A673 (cell line): ENCODE results near the gene KLHL14. TPM values are rescaled to one million over a fixed set of nuclear protein-coding genes. Genes with fewer than 3 reads are reported as not detected.
A peak's percentile ranks its signal among the peaks of the same experiment; 100 is the strongest.

Experiments used
- Bru-seq: library from RNA; stranded (reverse); fragments of 400-500 nt; gene quantifications from one replicate; lab custom pipeline; 2021; lab: Mats Ljungman, UMichigan
- BruChase-seq, 2 experiments: library from RNA; stranded (reverse); fragments of 400-500 nt; gene quantifications; one replicate each; lab custom pipeline; 2021; lab: Mats Ljungman, UMichigan
- BruUV-seq: library from RNA; stranded (reverse); fragments of 400-500 nt; replicated peaks from 2 replicates; lab custom pipeline; 2021; lab: Mats Ljungman, UMichigan
- CTCF ChIA-PET: fragments of 300-600 bp; sonication (Branson Sonifier 250); formaldehyde crosslinking; loops from one replicate; lab custom pipeline; 2022; ENCODE audit warnings: antibody characterized with exemption; lab: Charles Lee
- POLR2A ChIA-PET: fragments of 300-600 bp; sonication (Branson Sonifier 250); formaldehyde crosslinking; loops from one replicate; lab custom pipeline; 2022; ENCODE audit warnings: antibody characterized with exemption; ENCODE audit not compliant: low non-redundant PET; lab: Charles Lee
- DNase-seq: peaks from one replicate; pipeline ENCODE4 v3.0.0-alpha.2; 2015; ENCODE audit warnings: low spot score
- H3K27ac ChIP-seq: fragments of 200-600 bp; sonication (generic); 2 replicates; pipeline ENCODE4 v1.5.1; 2016; ENCODE audit warnings: mixed run types, low read depth, mild to moderate bottlenecking, mixed read lengths, antibody characterized with exemption, low read length; ENCODE audit not compliant: poor library complexity, severe bottlenecking
- H3K27me3 ChIP-seq: fragments of 200-600 bp; sonication (generic); replicated peaks from 2 replicates; pipeline ENCODE4 v1.6.1; 2017; ENCODE audit warnings: mixed run types, low read depth, mild to moderate bottlenecking, mixed read lengths, antibody characterized with exemption, low read length; ENCODE audit not compliant: insufficient read depth, poor library complexity
- H3K36me3 ChIP-seq: fragments of 200-600 bp; sonication (generic); 2 replicates; pipeline ENCODE4 v1.6.1; 2016; ENCODE audit warnings: mixed run types, mild to moderate bottlenecking, mixed read lengths, antibody characterized with exemption, low read length; ENCODE audit not compliant: insufficient read depth, poor library complexity, severe bottlenecking
- H3K4me1 ChIP-seq: fragments of 200-600 bp; sonication (generic); 2 replicates; pipeline ENCODE4 v1.6.1; 2017; ENCODE audit warnings: mixed run types, mild to moderate bottlenecking, mixed read lengths, antibody characterized with exemption, low read length; ENCODE audit not compliant: insufficient read depth, poor library complexity, severe bottlenecking
- H3K4me3 ChIP-seq: fragments of 200-600 bp; sonication (generic); 2 replicates; pipeline ENCODE4 v1.5.1; 2016; ENCODE audit warnings: low read depth, mixed run types, mild to moderate bottlenecking, mixed read lengths, low read length; ENCODE audit not compliant: poor library complexity, severe bottlenecking
- H3K9me3 ChIP-seq: fragments of 200-600 bp; sonication (generic); 2 replicates; pipeline ENCODE4 v1.6.1; 2016; ENCODE audit warnings: mixed run types, low read depth, mild to moderate bottlenecking, mixed read lengths, antibody characterized with exemption, low read length; ENCODE audit not compliant: poor library complexity, severe bottlenecking
- CTCF ChIP-seq: fragments of 300-800, 200-600 bp; sonication (generic); conservative IDR thresholded peaks from 2 replicates; pipeline ENCODE4 v1.5.1; 2017; ENCODE audit warnings: low read depth, mild to moderate bottlenecking, antibody characterized with exemption, low read length, moderate library complexity, mixed read lengths
- EZH2 ChIP-seq: fragments of 200-600 bp; sonication (generic); IDR thresholded peaks from 2 replicates; pipeline ENCODE4 v1.6.1; 2017; ENCODE audit warnings: borderline replicate concordance, low read depth, mild to moderate bottlenecking, mixed read lengths, antibody characterized with exemption, low read length; ENCODE audit not compliant: poor library complexity, severe bottlenecking
- intact Hi-C: fragments of 100-400 bp; cut with micrococcal nuclease; formaldehyde crosslinking; loops from one replicate; pipeline ENCODE4 v1.10.0; 2022; ENCODE audit not compliant: unreplicated experiment
- long read RNA-seq: library from polyadenylated mRNA; stranded (forward); transcript quantifications from one replicate; pipeline ENCODE4 v2.0.0, GENCODE V29; 2022
- total RNA-seq: library from RNA; stranded (reverse); gene quantifications from 2 replicates; pipeline ENCODE4 v1.2.3, GENCODE V29; 2021

The KLHL14 gene
- total RNA-seq = 1.3 and 2.3 TPM in 2 replicates
- Bru-seq, nascent RNA = percentile 46 among the genes with signal in this experiment
- BruChase-seq, experiment 1, labeled RNA remaining after a 2-hour chase = percentile 37 among the genes with signal in this experiment
- BruChase-seq, experiment 2, labeled RNA remaining after a 6-hour chase = percentile 32 among the genes with signal in this experiment
- long read RNA-seq, partial matches to known transcripts = 0 of 2 reads
- long read RNA-seq, other reads (novel, unspliced or antisense) = 2 of 2 reads

GRCh38 chr18:32772581-32773381 is at the start of gene KLHL14:
KLHL14 (minus strand) TSS chr18:32773023; CDS start chr18:32770591, 2,432 bp downstream.
- Histone ChIP-seq H3K27me3 (peaks cover 28% of the 10 kb centered on the region), H3K27ac (no peak within 1 kb of the TSS), H3K36me3 (no peaks in the 10 kb centered on the region), H3K9me3 (no peaks in the 10 kb centered on the region), H3K4me1 (no peaks in the 10 kb centered on the region), H3K4me3 (peak within 1 kb of the TSS; percentile 44)
- intact Hi-C loops = no loop called here
- no peak for DNase-seq
- ChIA-PET CTCF (no interaction called here), POLR2A (no interaction called here)
- no TSS peak for BruUV-seq
- TF ChIP-seq CTCF (no peak), EZH2 (no peak)

GRCh38 chr18:32822197-32822596 is 49.4 kb upstream of the KLHL14 start:
- ChIA-PET POLR2A (no interaction called here), CTCF (no interaction called here)
- no TSS peak for BruUV-seq
- no peak for TF ChIP-seq CTCF
- no peak overlapping the region for H3K27ac ChIP-seq
- intact Hi-C loops = no loop called here
- H3K4me3 ChIP-seq = no peak overlapping the region
- H3K27me3 ChIP-seq = peaks cover 3% of the 10 kb centered on the region
- no peaks in the 10 kb centered on the region for H3K4me1 ChIP-seq
- DNase-seq = no peak
- no peaks in the 10 kb centered on the region for H3K36me3 ChIP-seq
- no peaks in the 10 kb centered on the region for H3K9me3 ChIP-seq

- DNase-seq = no peak
- BruUV-seq = no TSS peak
- no peak overlapping the region for H3K27ac ChIP-seq
- peaks cover 3% of the 10 kb centered on the region for H3K27me3 ChIP-seq
- no peak overlapping the region for H3K4me3 ChIP-seq
- ChIA-PET CTCF (no interaction called here), POLR2A (no interaction called here)
- no peaks in the 10 kb centered on the region for H3K4me1 ChIP-seq
- H3K9me3 ChIP-seq = no peaks in the 10 kb centered on the region
- intact Hi-C loops = no loop called here
- no peak for TF ChIP-seq CTCF
- no peak for TF ChIP-seq EZH2
- no peaks in the 10 kb centered on the region for H3K36me3 ChIP-seq
Measured at GRCh38 chr18:32815881-32816280, 43.1 kb upstream of the KLHL14 start.
